ENCODE data around the gene ELF3.
"Not testable (repeated sequence)": the region's sequence is repeated elsewhere in the genome, so short reads cannot be mapped to it uniquely, and the experiment has no call there.

The ELF3 gene

GRCh38 chr1:202036595-202037387, 26.4 kb downstream of the ELF3 start:
- no peak for DNase-seq

DNA sequence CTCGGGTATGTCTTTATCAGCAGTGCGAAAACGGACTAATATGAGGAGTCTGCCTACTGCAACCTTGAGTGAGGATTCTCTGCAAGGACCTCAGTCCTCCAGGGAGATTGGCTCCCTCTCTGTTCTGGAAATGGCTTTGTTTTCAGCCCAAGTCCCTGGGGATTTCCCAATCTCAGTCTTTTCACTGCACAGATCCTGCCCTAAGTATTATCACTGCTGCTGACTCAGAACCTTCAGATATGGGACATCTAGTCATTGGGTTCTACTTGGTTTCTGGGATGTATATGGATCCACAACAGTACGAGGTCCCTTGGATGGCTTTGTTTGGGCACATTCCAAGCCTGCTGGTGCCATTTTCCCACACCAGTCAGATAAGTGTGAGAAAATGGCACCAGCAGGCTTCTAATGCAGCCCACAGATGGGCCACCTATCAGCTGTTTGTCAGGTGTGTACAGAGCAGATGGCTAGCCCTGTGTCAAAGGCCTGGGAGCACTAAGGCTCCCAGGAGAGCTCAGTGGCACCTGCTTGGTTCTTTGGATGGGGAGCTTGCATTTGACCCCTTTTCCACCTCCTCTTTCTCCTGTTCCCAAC, 27.4 kb downstream of the ELF3 start:
- no peak for DNase-seq

GRCh38 chr1:202038688-202039346, 28.4 kb downstream of the ELF3 start:
- DNase-seq = no peak

GRCh38 chr1:202045705-202046104, 35.3 kb downstream of the ELF3 start:
- DNase-seq = no peak

DNA sequence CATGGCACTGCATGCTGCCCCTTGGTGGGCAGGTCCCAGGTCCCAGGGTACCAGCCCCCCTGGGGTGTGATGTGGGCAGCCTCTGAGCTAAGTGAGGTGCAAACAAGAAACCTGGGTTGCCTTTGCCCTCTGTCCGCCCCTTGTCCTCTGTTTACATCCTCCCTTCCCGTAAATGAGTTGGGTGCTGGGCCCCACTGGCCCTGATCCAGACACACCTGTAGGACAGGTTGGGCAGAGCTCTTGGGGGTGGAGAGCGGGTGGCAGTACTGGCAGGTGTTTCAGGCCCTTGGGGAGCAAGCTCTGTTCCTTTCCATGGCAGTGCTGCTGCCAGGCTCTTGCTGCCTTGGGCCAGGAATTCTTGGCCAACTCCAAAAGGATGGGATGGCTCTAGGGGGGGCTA, 35.8 kb downstream of the ELF3 start:
- no peak for DNase-seq

DNA sequence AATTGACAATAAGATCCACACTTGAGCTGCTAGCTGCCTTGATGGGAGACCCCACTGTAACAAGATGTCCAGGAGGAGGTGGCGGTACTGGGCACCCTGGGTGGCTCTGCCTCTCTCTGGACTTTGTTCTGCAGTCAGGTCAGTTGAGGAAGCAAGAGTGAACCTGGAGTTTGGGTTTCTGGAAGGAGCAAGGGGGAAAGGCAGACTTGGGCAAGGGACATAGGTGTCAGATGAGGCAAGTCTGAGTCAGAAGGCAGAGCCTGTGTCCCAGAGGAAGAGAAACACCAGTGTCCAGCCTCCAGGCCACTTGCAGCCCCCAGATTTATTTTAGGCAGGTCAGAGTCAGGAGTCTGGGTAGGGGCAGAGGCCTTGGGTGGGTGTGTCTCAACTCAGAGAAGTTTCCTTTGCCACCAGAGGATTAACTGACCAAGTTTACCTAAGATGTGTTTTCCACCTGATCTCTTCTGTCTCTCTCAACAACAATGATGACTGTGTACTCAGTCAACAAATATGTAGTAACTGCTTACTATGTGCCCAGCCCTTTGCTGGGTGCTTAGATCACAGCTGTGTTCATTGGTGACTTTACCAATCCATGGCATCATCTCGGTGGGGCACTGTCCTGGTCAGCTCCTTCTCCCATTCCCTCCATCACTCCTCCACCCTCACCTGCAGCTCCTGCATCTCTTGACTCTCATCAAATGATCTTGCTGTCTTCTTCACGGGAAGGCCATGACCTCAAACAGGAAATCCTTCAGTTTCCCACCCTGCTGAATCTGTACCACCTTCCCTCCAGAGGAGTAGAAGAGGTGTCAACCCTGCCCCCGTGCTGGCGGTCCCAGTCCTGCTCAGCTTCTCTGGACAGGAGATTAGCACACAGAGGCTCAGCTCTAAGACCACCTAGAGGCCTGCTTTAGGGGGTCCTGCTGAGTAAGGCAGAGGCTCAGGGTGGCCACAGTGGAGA, 36.6 kb downstream of the ELF3 start:
- DNase-seq = no peak

DNA sequence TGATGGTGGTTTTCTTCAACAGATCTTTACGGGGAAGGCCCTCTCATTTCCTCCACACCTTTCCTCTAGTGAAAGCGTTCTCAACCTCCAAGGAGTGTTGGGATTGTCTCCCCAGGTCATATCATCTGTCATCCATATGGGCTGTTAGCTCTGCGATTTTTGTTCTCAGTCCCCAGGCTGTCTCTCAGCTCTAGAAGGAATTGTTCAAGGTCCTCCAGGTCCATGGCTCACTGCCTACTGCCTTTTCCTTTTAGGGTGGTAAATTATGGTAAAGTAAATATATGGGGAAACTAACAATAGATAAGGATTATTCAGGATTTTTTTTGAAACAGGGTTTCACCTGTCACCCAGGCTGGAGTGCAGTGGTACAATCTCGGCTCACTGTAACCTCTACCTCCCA, 37.6 kb downstream of the ELF3 start:
- no peak for DNase-seq

DNA sequence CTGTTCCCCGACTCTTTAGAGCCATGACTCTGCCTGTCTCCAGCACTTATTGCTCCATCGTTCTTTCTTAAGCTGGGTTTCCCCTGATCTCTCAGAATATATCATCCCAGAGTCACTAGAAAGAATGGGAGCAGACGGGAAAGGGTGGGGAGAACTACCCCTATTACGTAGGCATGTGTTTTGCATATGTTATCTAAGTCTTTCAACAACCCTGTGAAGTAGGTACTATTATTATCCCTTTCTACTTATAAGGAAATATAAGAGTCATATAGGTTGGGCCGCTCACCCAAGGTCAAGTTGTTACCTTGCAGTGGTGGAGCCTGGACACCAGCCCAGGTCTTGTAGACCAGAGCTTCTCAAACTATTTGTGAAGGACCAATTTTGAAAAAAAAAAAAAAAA, 38.7 kb downstream of the ELF3 start:
- DNase-seq = no peak

GRCh38 chr1:202054094-202054493, 43.7 kb downstream of the ELF3 start:
- DNase-seq = no peak

GRCh38 chr1:202054673-202055072, 44.3 kb downstream of the ELF3 start:
- DNase-seq = not testable (repeated sequence)

DNA sequence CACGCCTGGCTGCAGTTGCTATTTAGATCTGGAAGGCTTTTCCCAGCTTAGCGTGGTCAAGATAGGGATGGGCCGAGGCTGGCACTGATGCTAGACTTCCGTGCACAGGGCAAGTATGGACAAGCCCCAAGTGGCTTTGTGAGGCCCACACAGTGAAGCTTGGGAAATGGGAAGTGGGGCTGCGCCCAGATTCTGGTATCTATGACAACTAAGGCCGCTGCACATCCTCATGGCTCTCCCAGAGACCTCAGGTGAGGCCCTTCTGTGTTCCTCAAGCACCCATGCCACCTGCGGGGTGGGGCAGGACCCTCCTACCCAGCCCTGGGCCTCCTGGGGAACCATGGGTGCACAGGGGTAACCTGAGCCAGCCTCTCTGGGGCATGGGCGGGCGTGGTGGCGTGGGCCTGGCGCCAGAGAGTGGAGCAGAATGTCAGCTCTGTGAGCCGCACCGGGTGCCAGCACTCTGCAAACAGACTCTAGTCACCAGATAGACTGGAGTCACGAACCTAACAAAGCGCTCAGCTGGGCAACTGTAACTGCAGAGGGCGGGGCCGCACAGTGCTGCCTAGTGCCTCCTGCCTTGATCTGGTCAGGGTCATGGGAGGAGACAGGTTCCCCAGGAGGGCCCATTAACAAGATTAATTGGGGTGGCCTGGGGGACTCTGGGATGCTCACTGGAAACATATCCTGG, 46.4 kb downstream of the ELF3 start:
- no peak for DNase-seq

DNA sequence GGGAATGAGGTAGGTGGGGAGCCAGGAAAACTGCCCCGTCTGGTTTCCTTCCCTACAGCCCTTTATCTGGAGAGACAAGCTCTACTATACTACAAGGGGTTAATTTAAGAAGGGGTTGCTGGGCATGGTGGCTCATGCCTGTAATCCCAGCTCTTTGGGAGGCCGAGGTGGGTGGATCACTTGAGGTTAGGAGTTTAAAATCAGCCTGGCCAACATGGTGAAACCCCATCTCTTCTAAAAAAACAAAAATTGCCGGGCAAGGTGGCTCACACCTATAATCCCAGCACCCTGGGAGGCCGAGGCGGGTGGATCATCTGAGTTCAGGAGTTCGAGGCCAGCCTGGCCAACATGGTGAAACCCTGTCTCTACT, 46.9 kb downstream of the ELF3 start:
- not testable (repeated sequence) for DNase-seq

DNA sequence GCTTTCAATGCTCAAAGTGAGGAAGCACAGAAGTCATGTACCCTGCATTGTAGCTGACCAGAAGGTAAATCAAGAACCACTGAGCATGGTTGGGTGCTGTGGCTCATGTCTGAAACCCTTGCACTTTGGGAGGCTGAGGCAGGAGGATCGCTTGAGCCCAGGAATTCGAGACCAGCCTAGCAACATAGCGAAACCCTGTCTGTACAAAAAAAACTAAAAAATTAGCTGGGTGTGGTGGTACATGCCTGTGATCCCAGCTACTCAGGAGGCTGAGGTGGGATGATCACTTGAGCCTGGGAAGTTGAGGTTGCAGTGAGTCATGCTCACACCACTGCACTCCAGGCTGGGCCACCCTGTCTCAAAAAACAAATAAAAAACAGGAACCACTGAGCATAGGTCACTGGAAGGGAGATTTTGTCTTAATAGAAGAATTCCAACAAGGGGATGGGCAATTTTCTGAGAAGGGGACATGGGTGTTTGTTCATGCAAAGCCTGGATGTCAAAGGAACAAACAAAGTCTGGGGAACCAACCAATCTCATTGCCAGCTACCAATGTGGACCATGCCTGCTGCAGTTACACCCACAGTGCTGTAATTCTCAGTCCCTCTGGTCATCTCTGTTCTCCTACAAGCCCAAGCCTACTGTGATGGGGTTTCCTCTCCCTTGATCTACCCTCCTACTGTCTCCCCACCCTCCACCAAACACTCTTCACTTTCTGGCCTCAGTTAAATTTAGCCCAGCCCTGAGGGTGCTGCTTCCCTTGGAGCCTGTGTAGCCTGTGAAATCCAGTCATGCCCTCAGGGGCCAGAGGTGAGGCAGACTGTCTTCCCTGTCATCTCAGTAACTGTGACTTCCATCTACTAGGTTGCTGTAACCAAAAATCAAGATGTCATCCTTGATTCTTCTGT, 47.9 kb downstream of the ELF3 start:
- no peak for DNase-seq

DNA sequence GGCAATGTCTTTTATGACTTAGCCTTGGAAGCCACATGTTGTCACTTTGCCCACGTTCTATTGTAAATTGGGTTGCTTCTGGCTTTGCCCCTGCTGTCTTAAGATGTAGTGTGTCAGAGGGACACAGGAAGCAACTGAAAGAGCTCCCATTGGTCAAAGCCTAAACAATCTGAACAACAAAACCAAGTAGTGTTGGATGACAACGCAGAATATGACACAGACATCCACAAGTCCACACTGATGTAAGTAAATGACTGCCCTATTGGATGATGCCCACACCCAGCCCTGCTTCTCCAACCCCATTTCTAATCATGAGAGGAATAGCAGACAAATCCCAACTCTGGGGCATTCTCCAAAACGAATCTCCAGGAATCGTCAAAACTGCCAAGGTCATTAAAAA, 50.7 kb downstream of the ELF3 start:
- no peak for DNase-seq

DNA sequence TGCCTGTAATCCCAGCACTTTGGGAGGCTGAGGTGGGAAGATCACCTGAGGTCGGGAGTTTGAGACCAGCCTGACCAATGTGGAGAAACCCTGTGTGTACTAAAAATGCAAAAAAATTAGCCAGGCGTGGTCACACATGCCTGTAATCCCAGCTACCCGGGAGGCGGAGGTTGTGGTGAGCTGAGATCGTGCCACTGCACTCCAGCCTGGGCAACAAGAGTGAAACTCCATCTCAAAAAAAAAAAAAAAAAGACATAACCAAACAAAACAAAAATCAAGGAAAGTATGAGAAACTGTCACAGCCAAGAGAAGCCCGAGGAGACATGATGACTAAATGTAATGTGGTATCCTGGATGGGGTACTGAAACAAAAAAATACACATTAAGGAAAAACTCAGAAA, 51.4 kb downstream of the ELF3 start:
- not testable (repeated sequence) for DNase-seq

- not testable (repeated sequence) for DNase-seq
Observed at GRCh38 chr1:202062636-202063035, 52.2 kb downstream of the ELF3 start.

DNA sequence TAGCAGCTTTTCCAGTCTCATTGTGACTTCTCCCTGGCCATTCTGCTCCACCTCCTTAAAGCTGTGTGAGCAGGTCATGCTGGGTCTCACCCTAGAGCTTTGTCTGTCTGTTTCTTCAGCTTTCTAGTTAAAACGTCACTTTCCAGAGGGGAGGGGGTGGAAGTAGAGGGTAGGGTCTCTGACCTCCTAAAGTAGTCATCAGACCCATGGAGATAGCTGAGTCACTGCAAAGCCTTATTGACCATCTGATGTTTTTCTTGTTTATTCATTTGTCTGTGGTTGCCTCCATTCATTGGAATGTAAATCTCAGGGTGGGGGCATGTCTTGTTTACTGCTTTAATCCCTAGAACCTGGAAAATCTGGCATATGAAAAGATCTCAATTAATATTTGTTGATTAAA, 52.7 kb downstream of the ELF3 start:
- no peak for DNase-seq

GRCh38 chr1:202064889-202065312, 54.5 kb downstream of the ELF3 start:
- DNase-seq = not testable (repeated sequence)
